ENCODE data around the gene PTPN4.

The PTPN4 gene

GRCh38 chr2:119873350-119874315 is 113.9 kb downstream of the PTPN4 start:
- TF ChIP-seq, protein P1, sequence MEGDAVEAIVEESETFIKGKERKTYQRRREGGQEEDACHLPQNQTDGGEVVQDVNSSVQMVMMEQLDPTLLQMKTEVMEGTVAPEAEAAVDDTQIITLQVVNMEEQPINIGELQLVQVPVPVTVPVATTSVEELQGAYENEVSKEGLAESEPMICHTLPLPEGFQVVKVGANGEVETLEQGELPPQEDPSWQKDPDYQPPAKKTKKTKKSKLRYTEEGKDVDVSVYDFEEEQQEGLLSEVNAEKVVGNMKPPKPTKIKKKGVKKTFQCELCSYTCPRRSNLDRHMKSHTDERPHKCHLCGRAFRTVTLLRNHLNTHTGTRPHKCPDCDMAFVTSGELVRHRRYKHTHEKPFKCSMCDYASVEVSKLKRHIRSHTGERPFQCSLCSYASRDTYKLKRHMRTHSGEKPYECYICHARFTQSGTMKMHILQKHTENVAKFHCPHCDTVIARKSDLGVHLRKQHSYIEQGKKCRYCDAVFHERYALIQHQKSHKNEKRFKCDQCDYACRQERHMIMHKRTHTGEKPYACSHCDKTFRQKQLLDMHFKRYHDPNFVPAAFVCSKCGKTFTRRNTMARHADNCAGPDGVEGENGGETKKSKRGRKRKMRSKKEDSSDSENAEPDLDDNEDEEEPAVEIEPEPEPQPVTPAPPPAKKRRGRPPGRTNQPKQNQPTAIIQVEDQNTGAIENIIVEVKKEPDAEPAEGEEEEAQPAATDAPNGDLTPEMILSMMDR (IDR thresholded peaks at IDR 0.05) = no peak
- TF ChIP-seq ZFX (IDR thresholded peaks at IDR 0.05; ENCODE audit: borderline replicate concordance) = no peak
- no peak overlapping the region for H3K27ac ChIP-seq

GRCh38 chr2:119879502-119879901 is 119.8 kb downstream of the PTPN4 start:
- TF ChIP-seq, protein P1 (IDR thresholded peaks at IDR 0.05) = no peak
- TF ChIP-seq ZFX (IDR thresholded peaks at IDR 0.05; ENCODE audit: borderline replicate concordance) = no peak
- H3K27ac ChIP-seq = no peak overlapping the region

DNA sequence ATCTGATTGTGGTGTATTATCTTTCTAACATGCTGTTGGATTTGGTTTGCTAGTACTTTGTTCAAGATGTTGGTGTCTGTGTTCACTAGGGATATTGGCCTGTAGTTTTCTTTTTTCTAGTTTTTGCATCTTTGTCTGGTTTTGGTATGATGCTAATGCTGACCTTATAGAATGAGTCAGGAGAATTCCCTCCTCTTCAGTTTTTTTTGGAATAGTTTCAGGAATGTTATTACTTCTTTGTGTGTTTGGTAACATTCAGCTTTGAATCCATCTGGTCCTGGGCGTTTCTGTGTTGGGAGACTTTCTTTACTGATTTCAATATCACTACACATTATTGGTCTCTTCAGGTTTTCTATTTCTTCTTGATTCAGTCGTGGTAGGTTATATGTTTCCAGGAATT is 129.0 kb downstream of the PTPN4 start:
- TF ChIP-seq, protein P1 (IDR thresholded peaks at IDR 0.05) = no peak
- no peak for TF ChIP-seq ZFX (IDR thresholded peaks at IDR 0.05; ENCODE audit: borderline replicate concordance)
- no peak overlapping the region for H3K27ac ChIP-seq

GRCh38 chr2:119897736-119898395 is 138.1 kb downstream of the PTPN4 start:
- H3K27ac ChIP-seq = no peak overlapping the region
- no peak for TF ChIP-seq ZFX (IDR thresholded peaks at IDR 0.05; ENCODE audit: borderline replicate concordance)
- TF ChIP-seq, protein P1 (IDR thresholded peaks at IDR 0.05) = no peak

DNA sequence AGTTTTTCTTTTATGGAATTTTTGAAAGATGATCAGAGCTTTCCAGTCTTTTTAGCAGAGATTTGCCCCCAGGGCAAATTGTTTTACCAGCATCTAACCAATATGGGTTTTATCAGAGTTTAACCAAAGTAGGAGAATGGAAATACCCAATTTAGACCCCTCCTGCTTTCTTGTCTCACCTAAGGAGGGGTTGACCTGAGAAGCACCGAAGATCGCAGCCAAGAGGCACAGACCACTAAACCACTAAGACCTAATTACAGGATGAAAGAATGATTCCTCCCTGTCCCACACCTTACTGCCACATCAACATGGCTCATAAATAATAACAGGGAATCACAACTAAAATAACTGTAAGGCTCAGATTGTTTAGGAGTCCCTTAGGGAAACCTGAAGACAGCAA is 141.3 kb downstream of the PTPN4 start:
- no peak overlapping the region for H3K27ac ChIP-seq
- TF ChIP-seq, protein P1 (IDR thresholded peaks at IDR 0.05) = no peak
- no peak for TF ChIP-seq ZFX (IDR thresholded peaks at IDR 0.05; ENCODE audit: borderline replicate concordance)

- TF ChIP-seq, protein P1 (IDR thresholded peaks at IDR 0.05) = no peak
- no peak for TF ChIP-seq ZFX (IDR thresholded peaks at IDR 0.05; ENCODE audit: borderline replicate concordance)
- no peak overlapping the region for H3K27ac ChIP-seq
Observed at GRCh38 chr2:119910566-119910965, 150.8 kb downstream of the PTPN4 start.

GRCh38 chr2:119914266-119914665 is 154.5 kb downstream of the PTPN4 start:
- TF ChIP-seq ZFX (IDR thresholded peaks at IDR 0.05; ENCODE audit: borderline replicate concordance) = no peak
- TF ChIP-seq, protein P1 (IDR thresholded peaks at IDR 0.05) = no peak
- no peak overlapping the region for H3K27ac ChIP-seq

All from 22Rv1 (cell line).